Middle frontal gyrus (tissue), 1 donor: Measurements from ENCODE around the gene KLHL25.
"Not testable (repeated sequence)": the region's sequence is repeated elsewhere in the genome, so short reads cannot be mapped to it uniquely, and the experiment has no call there.

ENCODE experiments used
- DNase-seq: peaks from one replicate; pipeline ENCODE4 v3.0.0-alpha.2; 2015; ENCODE audit warnings: low spot score; ENCODE audit errors: extremely low spot score

Gene KLHL25

DNA sequence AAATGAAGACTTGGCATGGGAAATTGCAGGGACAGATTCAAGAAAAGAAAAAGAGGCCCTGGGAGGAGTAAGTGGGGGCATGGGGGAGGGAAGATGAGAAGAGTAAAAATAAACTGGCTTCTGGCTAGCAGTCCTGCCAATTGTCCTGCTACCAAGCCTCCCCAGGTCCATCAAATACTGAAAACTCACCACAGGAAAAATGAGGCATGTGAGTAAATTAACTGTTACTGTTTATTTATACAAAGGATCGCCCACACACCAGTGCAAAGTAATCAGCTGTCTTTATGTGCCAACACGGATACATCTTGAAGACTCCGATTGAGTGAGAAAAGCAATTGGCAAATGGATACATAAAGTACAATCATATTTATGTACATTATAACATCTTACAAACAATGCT is 10.7 kb upstream of the KLHL25 start:
- DNase-seq, result no peak

GRCh38 chr15:85804481-85805170 is 9.9 kb upstream of the KLHL25 start:
- DNase-seq, result no peak

DNA sequence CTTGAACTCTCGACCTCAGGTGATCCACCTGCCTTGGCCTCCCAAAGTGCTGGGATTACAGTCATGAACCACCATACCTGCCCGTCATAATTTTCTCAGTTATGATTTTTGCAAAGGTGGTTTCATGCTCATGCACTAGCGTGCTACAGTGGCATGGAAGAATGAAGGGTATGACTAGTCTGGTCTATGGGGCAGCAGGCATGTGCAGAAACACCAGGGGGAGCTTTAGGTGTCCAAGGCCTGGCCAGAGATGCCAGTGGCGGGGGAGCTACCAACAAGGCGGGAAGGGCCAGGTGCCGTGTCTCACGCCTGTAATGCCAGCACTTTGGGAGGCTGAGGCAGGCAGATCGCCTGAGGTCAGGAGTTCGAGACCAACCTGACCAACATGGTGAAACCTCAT is 7.9 kb upstream of the KLHL25 start:
- not testable (repeated sequence) for DNase-seq

- no peak for DNase-seq
These were observed 5.9 kb upstream of the KLHL25 start for GRCh38 chr15:85800478-85801123.

GRCh38 chr15:85796371-85796770 is 1.6 kb upstream of the KLHL25 start:
- DNase-seq, result not testable (repeated sequence)

DNA sequence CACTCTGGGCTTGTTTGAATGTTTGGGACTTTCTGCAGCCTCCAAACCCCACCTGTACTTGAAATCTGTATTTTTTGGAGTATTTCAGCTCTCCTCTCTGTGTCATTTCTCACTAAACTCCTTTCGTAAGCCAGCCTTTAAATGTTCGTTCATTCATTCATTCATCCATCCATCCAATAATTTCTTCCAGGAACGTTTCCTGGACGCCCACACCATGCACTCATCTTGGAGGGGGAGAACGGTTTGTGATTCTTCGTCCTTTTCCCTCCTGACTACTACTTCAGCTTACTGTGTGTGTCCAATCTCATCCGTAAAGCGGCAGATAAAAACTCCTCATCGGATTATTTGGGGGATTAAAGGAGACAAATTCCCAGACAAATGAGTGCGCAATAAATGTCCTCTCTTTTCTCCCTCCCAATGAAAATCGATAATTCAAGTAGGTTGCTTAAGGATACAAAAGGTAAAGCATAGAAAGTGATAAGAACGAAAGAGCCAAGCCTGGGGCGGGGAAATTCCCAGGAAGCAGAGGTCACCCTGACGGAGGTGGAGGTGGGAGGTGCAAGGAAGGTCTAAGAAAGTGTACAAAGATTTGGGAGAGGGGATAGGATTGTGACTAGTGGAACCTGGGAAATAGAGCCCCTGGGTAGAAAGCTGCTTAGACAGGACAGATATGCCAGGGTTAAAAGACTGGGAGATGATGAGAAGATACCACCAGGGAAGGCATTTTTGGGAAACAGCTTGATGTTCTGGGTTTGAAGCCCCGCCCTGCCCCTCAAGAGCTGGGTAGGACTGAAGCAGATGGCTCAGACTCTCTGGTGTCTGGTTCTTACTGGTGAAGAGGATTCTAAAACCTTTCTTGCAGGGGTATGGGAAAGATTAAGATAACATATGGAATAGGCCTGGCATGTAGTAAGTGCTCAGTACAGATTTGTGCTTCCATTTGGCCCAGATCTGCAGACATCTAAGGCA is 896 bp upstream of the KLHL25 start:
- no peak for DNase-seq

DNA sequence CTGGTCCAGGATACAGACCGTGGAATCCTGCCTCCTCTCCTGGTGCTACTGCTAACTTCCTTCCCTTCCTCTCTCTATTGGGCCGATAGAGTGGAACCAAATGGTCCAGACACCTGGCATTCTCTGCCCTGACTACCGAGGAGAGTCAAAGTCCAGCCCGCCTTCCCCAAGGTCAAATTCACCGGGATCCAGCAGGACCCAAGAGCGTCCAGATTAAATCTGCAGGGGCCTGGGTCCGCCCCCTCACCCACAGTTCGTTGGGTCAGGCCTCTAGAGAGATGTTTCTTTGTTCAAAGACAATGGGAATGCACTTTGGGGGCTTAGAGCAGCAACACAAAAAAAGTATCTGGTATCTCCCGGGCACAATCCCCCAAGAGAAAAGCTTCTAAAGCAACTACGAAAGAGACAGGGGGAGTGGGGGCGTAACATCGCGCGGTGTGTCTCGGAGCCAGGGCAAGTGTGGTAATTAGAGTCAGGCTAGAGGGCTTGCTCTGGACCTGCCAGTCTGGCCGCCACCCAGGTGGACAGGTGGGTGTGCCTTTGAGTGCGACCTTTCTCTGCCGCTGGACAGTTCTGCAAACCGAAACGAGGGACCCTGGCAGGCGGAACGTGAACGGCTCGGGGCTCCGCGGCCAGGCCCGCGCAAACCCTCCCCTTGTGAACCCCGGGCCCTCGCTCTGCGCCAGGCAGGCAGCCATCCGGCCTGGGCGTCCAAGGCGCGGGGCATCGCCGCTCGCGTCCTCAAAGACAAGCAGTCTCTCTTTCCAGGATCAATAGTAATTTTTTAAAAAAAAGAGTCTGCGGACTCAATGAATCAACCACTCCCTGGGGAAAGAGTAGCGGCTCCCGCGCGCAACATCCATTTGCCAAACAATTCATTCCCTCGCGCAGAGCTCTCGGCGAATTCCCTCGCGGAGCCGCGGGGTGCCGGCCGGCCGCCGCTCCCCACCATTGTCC is 806 bp downstream of the KLHL25 start:
- DNase-seq, result no peak

DNA sequence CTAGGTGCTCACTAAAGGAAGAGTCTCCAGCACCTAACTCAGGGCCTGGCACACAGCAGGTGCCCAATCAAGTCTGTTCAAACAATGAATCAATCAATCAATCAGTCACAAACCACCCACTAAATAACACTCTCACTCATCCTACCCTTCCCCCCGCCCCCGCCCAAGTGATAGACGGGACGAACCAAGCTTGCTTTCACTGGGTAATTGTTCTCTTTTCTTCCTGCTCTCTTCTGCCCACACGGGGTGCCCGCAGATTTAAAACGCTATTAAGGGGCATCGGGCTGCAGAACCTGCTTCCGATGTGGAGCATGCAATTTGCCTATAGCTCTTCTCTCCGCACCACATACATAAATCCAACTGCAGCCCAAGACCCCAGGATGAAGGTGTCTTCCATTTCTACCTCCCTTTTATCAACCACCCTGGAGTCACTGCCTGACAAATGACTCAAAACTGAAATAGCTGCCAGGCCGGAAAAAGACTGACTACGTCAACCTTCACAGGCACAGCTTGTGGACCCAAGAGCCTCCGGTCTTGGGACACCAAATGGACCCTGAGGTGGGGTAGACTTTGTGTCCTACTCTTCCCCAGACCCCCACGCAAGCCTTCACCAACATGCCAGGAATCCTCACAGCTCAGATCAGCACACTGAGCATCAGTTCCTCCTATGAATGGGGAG is 1.7 kb downstream of the KLHL25 start:
- DNase-seq, result no peak

DNA sequence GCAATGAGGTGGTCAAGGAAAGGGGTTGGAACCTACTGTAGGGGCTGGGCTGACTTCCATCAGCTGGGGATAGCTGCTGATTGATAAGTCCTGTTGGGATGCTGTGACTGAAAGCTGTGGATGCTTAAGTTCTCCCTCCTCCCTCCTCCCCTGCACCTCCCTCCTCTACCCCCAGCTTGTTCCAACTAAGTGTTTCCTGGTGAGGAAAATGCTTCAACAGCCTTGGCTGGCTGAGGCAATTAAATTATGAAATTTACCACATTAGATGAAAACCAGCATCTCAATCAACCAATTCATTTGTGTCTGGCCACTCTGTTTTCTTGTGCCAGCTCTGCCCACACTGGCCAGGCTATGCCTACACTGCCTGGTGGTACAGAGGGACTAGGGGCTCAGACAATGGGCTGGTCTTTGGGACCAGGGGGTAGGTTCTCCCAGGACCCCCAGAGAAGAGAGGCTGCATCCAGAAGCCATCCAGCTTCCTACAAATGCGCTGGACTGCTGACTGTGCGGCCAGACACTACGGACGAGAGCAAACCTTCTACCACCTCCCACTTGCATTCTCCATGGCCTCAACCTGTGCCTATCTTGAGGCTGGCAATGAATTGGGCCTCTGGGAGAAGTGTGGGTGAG is 2.5 kb downstream of the KLHL25 start:
- DNase-seq, result no peak

DNA sequence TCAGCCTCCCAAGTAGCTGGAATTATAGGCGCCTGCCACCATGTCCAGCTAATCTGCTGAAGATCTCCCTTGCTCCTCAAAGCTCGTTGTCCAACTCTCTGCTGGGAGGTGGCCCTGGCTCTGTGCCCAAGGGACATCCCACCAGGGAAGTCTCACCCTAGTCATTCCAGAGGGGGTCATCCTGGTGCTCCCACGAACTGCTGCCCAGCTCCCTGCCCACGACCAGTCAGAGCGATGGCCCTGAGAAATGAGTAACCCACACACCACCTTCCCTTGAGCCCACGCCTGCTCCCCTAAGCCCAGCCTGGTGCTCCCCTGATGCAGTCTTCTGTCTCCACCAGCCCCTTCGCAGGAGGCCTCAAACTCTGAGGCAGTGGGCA is 5.2 kb downstream of the KLHL25 start:
- no peak for DNase-seq

DNA sequence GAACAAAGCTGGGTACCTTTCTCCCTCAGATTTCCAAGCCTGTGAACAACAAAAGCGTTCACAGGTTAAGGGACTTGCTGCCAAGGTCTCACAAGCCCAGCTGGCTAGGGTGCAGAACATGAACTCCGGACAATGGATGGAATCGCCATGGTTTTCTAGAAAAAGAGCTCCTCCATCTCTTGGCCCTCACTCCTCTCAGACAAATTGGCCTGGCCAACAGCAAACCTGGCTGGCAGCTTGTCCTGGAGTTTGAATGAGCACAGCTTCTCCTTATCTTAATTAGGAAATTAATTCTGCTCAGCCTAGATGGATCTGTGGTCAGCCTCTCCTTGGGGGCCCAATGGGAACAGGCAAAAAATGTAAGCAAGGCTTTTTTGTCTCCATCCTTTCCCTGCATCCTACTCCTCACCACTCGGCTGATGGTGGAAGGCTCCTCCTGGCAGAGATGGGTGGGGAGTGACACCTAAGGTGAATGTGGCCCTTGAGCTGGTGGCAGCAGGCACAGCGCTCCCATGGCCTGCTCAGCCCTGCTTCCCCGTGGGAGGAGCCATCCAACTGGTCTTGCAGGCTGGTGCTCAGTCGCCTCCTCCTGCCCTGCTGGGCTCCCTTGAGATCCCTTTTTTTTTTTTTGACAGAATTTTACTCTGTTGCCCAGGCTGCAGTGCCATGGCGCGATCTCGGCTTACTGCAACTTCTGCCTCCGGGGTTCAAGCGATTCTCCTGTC is 5.8 kb downstream of the KLHL25 start:
- no peak for DNase-seq

DNA sequence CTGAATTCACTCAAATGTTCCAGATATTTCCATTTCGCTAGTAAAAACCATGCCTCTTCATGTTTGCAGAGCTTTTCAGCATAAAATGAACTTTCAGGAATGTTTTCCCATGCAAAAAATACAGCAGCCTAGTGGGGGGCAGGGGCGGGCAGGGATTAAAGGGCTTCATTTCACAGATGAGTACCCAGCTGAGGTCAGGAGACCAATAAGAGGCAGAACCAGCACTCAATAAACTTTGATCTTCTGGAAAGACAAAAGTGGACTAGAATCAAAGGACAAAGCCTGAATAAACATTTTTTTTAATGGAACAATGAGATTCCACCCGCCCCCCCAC is 8.0 kb downstream of the KLHL25 start:
- DNase-seq, result no peak

- DNase-seq, result no peak
These were observed 8.6 kb downstream of the KLHL25 start for GRCh38 chr15:85785887-85786780.

DNA sequence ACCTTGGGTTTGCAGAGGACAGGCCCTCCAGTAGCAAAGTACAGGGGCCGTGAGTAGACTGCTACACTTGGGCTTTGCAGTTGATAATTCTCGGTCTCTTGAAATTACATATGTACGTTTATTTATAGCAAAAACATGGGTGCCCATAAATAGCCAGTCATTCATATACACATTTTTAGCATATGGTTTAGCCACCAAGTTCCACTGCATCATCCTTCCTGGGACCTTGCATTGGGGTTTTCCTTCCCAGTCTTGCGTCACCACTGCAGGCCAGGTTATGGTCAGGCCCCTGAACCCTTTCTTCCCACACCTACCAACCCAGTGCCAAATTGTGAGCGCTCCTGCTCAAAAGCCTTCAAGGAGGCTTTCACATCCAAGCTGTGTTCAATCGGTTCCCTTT is 12.7 kb downstream of the KLHL25 start:
- no peak for DNase-seq

- DNase-seq, result no peak
These were observed 13.6 kb downstream of the KLHL25 start for GRCh38 chr15:85781099-85781498.

GRCh38 chr15:85780225-85780985 is 14.3 kb downstream of the KLHL25 start:
- DNase-seq, result no peak

- no peak for DNase-seq
These were observed 15.5 kb downstream of the KLHL25 start for GRCh38 chr15:85779249-85779648.
